GM12874 (cell line): Measurements from ENCODE around the gene PCDHGA1.
A peak's percentile ranks its signal among the peaks of the same experiment; 100 is the strongest.

Experiments used
- CTCF ChIP-seq: IDR thresholded peaks from 2 replicates; pipeline ENCODE4 v1.5.1; 2011; ENCODE audit warnings: low read depth, mild to moderate bottlenecking, control low read depth, low read length, moderate library complexity; ENCODE audit not compliant: insufficient read depth

Gene PCDHGA1

GRCh38 chr5:141508798-141509611 lies 178.7 kb downstream of the PCDHGA1 start:
- TF ChIP-seq CTCF, result no peak

- no peak for TF ChIP-seq CTCF
Observed at GRCh38 chr5:141510160-141510559, 179.8 kb downstream of the PCDHGA1 start.

GRCh38 chr5:141510850-141511601 lies 180.7 kb downstream of the PCDHGA1 start:
- no peak for TF ChIP-seq CTCF

- no peak for TF ChIP-seq CTCF
Observed at GRCh38 chr5:141511771-141512325, 181.5 kb downstream of the PCDHGA1 start.

- peak; percentile 95 for TF ChIP-seq CTCF
Observed at GRCh38 chr5:141512390-141512910, 182.1 kb downstream of the PCDHGA1 start.

GRCh38 chr5:141512911-141513626 lies 182.8 kb downstream of the PCDHGA1 start:
- TF ChIP-seq CTCF, result no peak
